ENCODE data around the gene SLCO1A2.

Gene SLCO1A2

GRCh38 chr12:21257172-21257571, 77.5 kb downstream of the SLCO1A2 start:
- DNase-seq (ENCODE audit: low read depth in 2 of 2), result no peak
- no peak overlapping the region for H3K4me3 ChIP-seq (replicated peaks in 1 of 2; ENCODE audit: low read depth in 2 of 2, low read length in 2 of 2)
- no peak for TF ChIP-seq CTCF (IDR thresholded peaks at IDR 0.05; ENCODE audit: low read depth, low read length)

GRCh38 chr12:21252070-21252469, 82.6 kb downstream of the SLCO1A2 start:
- no peak overlapping the region for H3K4me3 ChIP-seq (replicated peaks in 1 of 2; ENCODE audit: low read depth in 2 of 2, low read length in 2 of 2)
- no peak for TF ChIP-seq CTCF (IDR thresholded peaks at IDR 0.05; ENCODE audit: low read depth, low read length)
- DNase-seq (ENCODE audit: low read depth in 2 of 2), result no peak

- peak; percentile 3 to 45 for DNase-seq (ENCODE audit: low read depth in 2 of 2)
- no peak overlapping the region for H3K4me3 ChIP-seq (replicated peaks in 1 of 2; ENCODE audit: low read depth in 2 of 2, low read length in 2 of 2)
- TF ChIP-seq CTCF (IDR thresholded peaks at IDR 0.05; ENCODE audit: low read depth, low read length), result peak; percentile 13
Observed at GRCh38 chr12:21248679-21249078, 86.0 kb downstream of the SLCO1A2 start.

GRCh38 chr12:21239866-21240265, 94.9 kb downstream of the SLCO1A2 start:
- TF ChIP-seq CTCF (IDR thresholded peaks at IDR 0.05; ENCODE audit: low read depth, low read length), result no peak
- DNase-seq (ENCODE audit: low read depth in 2 of 2), result peak in 1 of 2 donors; percentile 24
- H3K4me3 ChIP-seq (replicated peaks in 1 of 2; ENCODE audit: low read depth in 2 of 2, low read length in 2 of 2), result no peak overlapping the region

- DNase-seq (ENCODE audit: low read depth in 2 of 2), result no peak
- no peak overlapping the region for H3K4me3 ChIP-seq (replicated peaks in 1 of 2; ENCODE audit: low read depth in 2 of 2, low read length in 2 of 2)
- TF ChIP-seq CTCF (IDR thresholded peaks at IDR 0.05; ENCODE audit: low read depth, low read length), result no peak
Observed at GRCh38 chr12:21234395-21234794, 100.3 kb downstream of the SLCO1A2 start.

GRCh38 chr12:21223930-21224329, 110.8 kb downstream of the SLCO1A2 start:
- DNase-seq (ENCODE audit: low read depth in 2 of 2), result no peak
- H3K4me3 ChIP-seq (replicated peaks in 1 of 2; ENCODE audit: low read depth in 2 of 2, low read length in 2 of 2), result no peak overlapping the region
- TF ChIP-seq CTCF (IDR thresholded peaks at IDR 0.05; ENCODE audit: low read depth, low read length), result no peak

- DNase-seq (ENCODE audit: low read depth in 2 of 2), result no peak
- H3K4me3 ChIP-seq (replicated peaks in 1 of 2; ENCODE audit: low read depth in 2 of 2, low read length in 2 of 2), result no peak overlapping the region
- TF ChIP-seq CTCF (IDR thresholded peaks at IDR 0.05; ENCODE audit: low read depth, low read length), result no peak
Observed at GRCh38 chr12:21221778-21222177, 112.9 kb downstream of the SLCO1A2 start.
